ENCODE data around the gene TRIM56. TPM values are rescaled to one million over a fixed set of nuclear protein-coding genes. Genes with fewer than 3 reads are reported as not detected.

The TRIM56 gene
- total and polyA plus RNA-seq, 2 of the 13 experiments (the other 11 are each of a cell fraction or from before 2014, with no cell fraction given), result 3.2 to 7.1 TPM

DNA sequence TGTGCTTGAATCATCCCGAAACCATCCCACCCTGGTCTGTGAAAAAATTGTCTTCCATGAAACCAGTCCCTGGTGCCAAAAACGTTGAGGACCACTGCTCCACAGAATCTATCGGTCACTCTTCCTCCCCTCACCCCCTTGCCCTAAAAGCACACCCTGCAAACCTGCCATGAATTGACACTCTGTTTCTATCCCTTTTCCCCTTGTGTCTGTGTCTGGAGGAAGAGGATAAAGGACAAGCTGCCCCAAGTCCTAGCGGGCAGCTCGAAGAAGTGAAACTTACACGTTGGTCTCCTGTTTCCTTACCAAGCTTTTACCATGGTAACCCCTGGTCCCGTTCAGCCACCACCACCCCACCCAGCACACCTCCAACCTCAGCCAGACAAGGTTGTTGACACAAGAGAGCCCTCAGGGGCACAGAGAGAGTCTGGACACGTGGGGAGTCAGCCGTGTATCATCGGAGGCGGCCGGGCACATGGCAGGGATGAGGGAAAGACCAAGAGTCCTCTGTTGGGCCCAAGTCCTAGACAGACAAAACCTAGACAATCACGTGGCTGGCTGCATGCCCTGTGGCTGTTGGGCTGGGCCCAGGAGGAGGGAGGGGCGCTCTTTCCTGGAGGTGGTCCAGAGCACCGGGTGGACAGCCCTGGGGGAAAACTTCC is 40.8 kb downstream of the TRIM56 start (continued):
- TF ChIP-seq MYNN (CRISPR knock-in tag; IDR thresholded peaks at IDR 0.05; ENCODE audit: low read depth) (no peak), HDAC2 (CRISPR knock-in tag; IDR thresholded peaks at IDR 0.05) (no peak; the same call in 1 of the 2 replicates), RELA (CRISPR knock-in tag; IDR thresholded peaks at IDR 0.05) (no peak), MIER3 (CRISPR knock-in tag; IDR thresholded peaks at IDR 0.05; ENCODE audit: borderline replicate concordance) (no peak), ZNF230 (CRISPR knock-in tag; IDR thresholded peaks at IDR 0.05) (no peak; the same call in 1 of the 2 replicates), ZFAT (CRISPR knock-in tag; conservative IDR thresholded peaks at IDR 0.05) (no peak), U2AF1 (optimal IDR thresholded peaks at IDR 0.05; ENCODE audit: low read depth, low read length) (no peak), ATM (IDR thresholded peaks at IDR 0.05; ENCODE audit: borderline replicate concordance) (no peak), TBL1XR1 (IDR thresholded peaks at IDR 0.05; ENCODE audit: borderline replicate concordance, low read length, partially characterized antibody) (no peak), CREB1 (IDR thresholded peaks at IDR 0.05) (no peak), CREB1 (CRISPR knock-in tag; IDR thresholded peaks at IDR 0.05) (no peak), TEAD3 (CRISPR knock-in tag; optimal IDR thresholded peaks at IDR 0.05; ENCODE audit: borderline replicate concordance) (no peak), ZNF468 (CRISPR knock-in tag; IDR thresholded peaks at IDR 0.05) (peak; percentile 83; the same call in 1 of the 2 replicates)
- TF ChIP-seq, protein P1, sequence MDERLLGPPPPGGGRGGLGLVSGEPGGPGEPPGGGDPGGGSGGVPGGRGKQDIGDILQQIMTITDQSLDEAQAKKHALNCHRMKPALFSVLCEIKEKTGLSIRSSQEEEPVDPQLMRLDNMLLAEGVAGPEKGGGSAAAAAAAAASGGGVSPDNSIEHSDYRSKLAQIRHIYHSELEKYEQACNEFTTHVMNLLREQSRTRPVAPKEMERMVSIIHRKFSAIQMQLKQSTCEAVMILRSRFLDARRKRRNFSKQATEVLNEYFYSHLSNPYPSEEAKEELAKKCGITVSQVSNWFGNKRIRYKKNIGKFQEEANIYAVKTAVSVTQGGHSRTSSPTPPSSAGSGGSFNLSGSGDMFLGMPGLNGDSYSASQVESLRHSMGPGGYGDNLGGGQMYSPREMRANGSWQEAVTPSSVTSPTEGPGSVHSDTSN (CRISPR knock-in tag; IDR thresholded peaks at IDR 0.05), result no peak
- TF ChIP-seq, protein P2, sequence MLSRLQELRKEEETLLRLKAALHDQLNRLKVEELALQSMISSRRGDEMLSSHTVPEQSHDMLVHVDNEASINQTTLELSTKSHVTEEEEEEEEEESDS (CRISPR knock-in tag; IDR thresholded peaks at IDR 0.05; ENCODE audit: borderline replicate concordance), result no peak; the same call in 1 of the 2 replicates
- TF ChIP-seq, protein P3, sequence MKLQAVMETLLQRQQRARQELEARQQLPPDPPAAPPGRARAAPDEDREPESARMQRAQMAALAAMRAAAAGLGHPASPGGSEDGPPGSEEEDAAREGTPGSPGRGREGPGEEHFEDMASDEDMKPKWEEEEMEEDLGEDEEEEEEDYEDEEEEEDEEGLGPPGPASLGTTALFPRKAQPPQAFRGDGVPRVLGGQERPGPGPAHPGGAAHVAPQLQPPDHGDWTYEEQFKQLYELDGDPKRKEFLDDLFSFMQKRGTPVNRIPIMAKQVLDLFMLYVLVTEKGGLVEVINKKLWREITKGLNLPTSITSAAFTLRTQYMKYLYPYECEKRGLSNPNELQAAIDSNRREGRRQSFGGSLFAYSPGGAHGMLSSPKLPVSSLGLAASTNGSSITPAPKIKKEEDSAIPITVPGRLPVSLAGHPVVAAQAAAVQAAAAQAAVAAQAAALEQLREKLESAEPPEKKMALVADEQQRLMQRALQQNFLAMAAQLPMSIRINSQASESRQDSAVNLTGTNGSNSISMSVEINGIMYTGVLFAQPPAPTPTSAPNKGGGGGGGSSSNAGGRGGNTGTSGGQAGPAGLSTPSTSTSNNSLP (IDR thresholded peaks at IDR 0.05; ENCODE audit: low read depth, low read length), result no peak
- TF ChIP-seq, protein P4, sequence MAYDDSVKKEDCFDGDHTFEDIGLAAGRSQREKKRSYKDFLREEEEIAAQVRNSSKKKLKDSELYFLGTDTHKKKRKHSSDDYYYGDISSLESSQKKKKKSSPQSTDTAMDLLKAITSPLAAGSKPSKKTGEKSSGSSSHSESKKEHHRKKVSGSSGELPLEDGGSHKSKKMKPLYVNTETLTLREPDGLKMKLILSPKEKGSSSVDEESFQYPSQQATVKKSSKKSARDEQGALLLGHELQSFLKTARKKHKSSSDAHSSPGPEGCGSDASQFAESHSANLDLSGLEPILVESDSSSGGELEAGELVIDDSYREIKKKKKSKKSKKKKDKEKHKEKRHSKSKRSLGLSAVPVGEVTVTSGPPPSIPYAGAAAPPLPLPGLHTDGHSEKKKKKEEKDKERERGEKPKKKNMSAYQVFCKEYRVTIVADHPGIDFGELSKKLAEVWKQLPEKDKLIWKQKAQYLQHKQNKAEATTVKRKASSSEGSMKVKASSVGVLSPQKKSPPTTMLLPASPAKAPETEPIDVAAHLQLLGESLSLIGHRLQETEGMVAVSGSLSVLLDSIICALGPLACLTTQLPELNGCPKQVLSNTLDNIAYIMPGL (CRISPR knock-in tag; IDR thresholded peaks at IDR 0.05; ENCODE audit: borderline replicate concordance in 1 of 2, low read depth in 1 of 2), result no peak
- TF ChIP-seq, protein P5, sequence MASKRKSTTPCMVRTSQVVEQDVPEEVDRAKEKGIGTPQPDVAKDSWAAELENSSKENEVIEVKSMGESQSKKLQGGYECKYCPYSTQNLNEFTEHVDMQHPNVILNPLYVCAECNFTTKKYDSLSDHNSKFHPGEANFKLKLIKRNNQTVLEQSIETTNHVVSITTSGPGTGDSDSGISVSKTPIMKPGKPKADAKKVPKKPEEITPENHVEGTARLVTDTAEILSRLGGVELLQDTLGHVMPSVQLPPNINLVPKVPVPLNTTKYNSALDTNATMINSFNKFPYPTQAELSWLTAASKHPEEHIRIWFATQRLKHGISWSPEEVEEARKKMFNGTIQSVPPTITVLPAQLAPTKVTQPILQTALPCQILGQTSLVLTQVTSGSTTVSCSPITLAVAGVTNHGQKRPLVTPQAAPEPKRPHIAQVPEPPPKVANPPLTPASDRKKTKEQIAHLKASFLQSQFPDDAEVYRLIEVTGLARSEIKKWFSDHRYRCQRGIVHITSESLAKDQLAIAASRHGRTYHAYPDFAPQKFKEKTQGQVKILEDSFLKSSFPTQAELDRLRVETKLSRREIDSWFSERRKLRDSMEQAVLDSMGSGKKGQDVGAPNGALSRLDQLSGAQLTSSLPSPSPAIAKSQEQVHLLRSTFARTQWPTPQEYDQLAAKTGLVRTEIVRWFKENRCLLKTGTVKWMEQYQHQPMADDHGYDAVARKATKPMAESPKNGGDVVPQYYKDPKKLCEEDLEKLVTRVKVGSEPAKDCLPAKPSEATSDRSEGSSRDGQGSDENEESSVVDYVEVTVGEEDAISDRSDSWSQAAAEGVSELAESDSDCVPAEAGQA (IDR thresholded peaks at IDR 0.05; ENCODE audit: low read depth), result peak; percentile 1; the same call in 1 of the 2 replicates
- TF ChIP-seq, protein P5 (CRISPR knock-in tag; IDR thresholded peaks at IDR 0.05; ENCODE audit: borderline replicate concordance), result no peak
